Right lobe of liver (tissue), 4 donors: ENCODE data around the gene TNFRSF13B.

Experiments
- POLR2A ChIP-seq: fragments of 450-650 bp; IDR thresholded peaks from one replicate; pipeline ENCODE4 v1.6.1; 2017; ENCODE audit warnings: antibody characterized with exemption, mild to moderate bottlenecking
- TF ChIP-seq, protein P1 (sequence below), 4 donors: fragments of 200-600 bp in 3 of 4; fragments of 450-650 bp in 1 of 4; IDR thresholded peaks; one replicate each; pipeline versions ENCODE4 v1.5.1 to v1.8.0; 2016 to 2022; ENCODE audit warnings: antibody characterized with exemption in 4 of 4, mild to moderate bottlenecking in 2 of 4
- donor health status: DM: no; HTN: no; CAD: no.
- donor health status: DM: no; HTN: no; CAD: no.
- donor health status: DM: no; HTN: yes; CAD: no.

DNA sequence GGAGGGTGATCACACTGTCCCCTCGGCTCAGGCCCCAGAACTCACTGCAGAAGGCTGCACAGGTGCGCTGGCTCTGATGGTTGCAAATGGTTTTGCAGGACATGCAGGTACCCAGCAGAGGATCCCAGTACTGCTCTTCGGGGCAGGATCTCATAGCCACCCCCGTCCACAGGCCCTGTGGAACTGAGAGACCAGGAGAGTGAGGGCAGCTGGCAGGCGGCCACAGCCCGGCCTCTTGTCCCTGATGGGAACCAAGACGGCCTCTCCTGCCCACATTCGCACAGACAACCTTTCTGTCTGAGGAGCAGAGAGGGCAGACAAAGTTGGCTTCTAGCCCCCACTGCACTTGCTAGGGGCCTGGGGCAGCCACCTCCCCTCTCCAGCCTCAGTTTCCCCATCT lies 19.5 kb downstream of the TNFRSF13B start:
- TF ChIP-seq, protein P1, sequence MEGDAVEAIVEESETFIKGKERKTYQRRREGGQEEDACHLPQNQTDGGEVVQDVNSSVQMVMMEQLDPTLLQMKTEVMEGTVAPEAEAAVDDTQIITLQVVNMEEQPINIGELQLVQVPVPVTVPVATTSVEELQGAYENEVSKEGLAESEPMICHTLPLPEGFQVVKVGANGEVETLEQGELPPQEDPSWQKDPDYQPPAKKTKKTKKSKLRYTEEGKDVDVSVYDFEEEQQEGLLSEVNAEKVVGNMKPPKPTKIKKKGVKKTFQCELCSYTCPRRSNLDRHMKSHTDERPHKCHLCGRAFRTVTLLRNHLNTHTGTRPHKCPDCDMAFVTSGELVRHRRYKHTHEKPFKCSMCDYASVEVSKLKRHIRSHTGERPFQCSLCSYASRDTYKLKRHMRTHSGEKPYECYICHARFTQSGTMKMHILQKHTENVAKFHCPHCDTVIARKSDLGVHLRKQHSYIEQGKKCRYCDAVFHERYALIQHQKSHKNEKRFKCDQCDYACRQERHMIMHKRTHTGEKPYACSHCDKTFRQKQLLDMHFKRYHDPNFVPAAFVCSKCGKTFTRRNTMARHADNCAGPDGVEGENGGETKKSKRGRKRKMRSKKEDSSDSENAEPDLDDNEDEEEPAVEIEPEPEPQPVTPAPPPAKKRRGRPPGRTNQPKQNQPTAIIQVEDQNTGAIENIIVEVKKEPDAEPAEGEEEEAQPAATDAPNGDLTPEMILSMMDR (IDR thresholded peaks at IDR 0.05), result no peak
- TF ChIP-seq POLR2A, result no peak
